Thoracic aorta (tissue), 2 donors: ENCODE measurements around the gene NEK8. TPM values are rescaled to one million over a fixed set of nuclear protein-coding genes. Genes with fewer than 3 reads are reported as not detected.

Source experiments
- ATAC-seq: fragments of 150-250 bp; one replicate; pipeline ENCODE4 v1.8.0; 2017; ENCODE audit warnings: low read depth; ENCODE audit not compliant: insufficient number of reproducible peaks, low FRiP score
- DNase-seq: peaks from one replicate; pipeline ENCODE4 v3.0.0-alpha.2; 2020; ENCODE audit warnings: low spot score
- H3K27ac ChIP-seq, 2 donors: fragments of 200-600 bp; sonication (generic); 1 replicate in 1 of 2; 2 replicates in 1 of 2; pipeline ENCODE4 v1.5.1; 2016; ENCODE audit warnings: mild to moderate bottlenecking in 2 of 2, moderate library complexity in 2 of 2
- H3K27me3 ChIP-seq: fragments of 200-600 bp; sonication (generic); replicated peaks from 2 replicates; pipeline ENCODE4 v1.6.0; 2016; ENCODE audit warnings: mild to moderate bottlenecking; ENCODE audit not compliant: insufficient read depth
- H3K36me3 ChIP-seq: fragments of 200-600 bp; sonication (generic); one replicate; pipeline ENCODE4 v1.5.1; 2016
- H3K4me1 ChIP-seq, 2 donors: fragments of 200-600 bp; sonication (generic); 1 replicate in 1 of 2; 2 replicates in 1 of 2; pipeline versions ENCODE4 v1.5.1 to v1.6.0; 2016; ENCODE audit warnings: low read depth in 2 of 2, mild to moderate bottlenecking in 1 of 2; ENCODE audit not compliant: control insufficient read depth in 1 of 2
- H3K4me3 ChIP-seq: fragments of 200-600 bp; sonication (generic); 2 replicates; pipeline ENCODE4 v1.5.1; 2016; ENCODE audit warnings: mild to moderate bottlenecking
- H3K9me3 ChIP-seq: fragments of 200-600 bp; sonication (generic); 2 replicates; pipeline ENCODE4 v1.5.1; 2016
- CTCF ChIP-seq: fragments of 200-600 bp; sonication (generic); IDR thresholded peaks from one replicate; pipeline ENCODE4 v1.5.1; 2019; ENCODE audit warnings: antibody characterized with exemption
- total RNA-seq, 2 donors: library from RNA; depleted of rRNA; stranded (reverse); fragments of >200 nt; gene quantifications; one replicate each; pipeline versions ENCODE4 v1.1.0 to v1.2.3, GENCODE V29; 2016

Gene NEK8
- total RNA-seq, 2 donors from 2014 or later: 1.5 to 2.2 TPM

- TF ChIP-seq CTCF: no peak
- Histone ChIP-seq H3K9me3 (no peaks in the 10 kb centered on the region), H3K4me1 (no peaks in the 10 kb centered on the region), H3K27ac (no peak overlapping the region), H3K4me3 (no peak overlapping the region), H3K27me3 (no peaks in the 10 kb centered on the region), H3K36me3 (peaks cover 68% of the 10 kb centered on the region)
- ATAC-seq (no peak), DNase-seq (no peak)
Observed at GRCh38 chr17:28700830-28701492, 27.6 kb upstream of the NEK8 start.

- Histone ChIP-seq H3K4me3 (no peak overlapping the region), H3K4me1 (no peaks in the 10 kb centered on the region), H3K27ac (no peak overlapping the region), H3K36me3 (peaks cover 56% of the 10 kb centered on the region), H3K9me3 (no peaks in the 10 kb centered on the region), H3K27me3 (no peaks in the 10 kb centered on the region)
- no peak for TF ChIP-seq CTCF
- ATAC-seq (no peak), DNase-seq (no peak)
Observed at GRCh38 chr17:28702026-28702751, 26.4 kb upstream of the NEK8 start.

GRCh38 chr17:28702752-28703150 lies 25.8 kb upstream of the NEK8 start:
- Histone ChIP-seq H3K9me3 (no peaks in the 10 kb centered on the region), H3K27me3 (no peaks in the 10 kb centered on the region), H3K4me3 (no peak overlapping the region), H3K36me3 (peaks cover 50% of the 10 kb centered on the region), H3K27ac (no peak overlapping the region), H3K4me1 (no peaks in the 10 kb centered on the region)
- TF ChIP-seq CTCF: no peak
- DNase-seq (no peak), ATAC-seq (no peak)

- TF ChIP-seq CTCF: no peak
- Histone ChIP-seq H3K27ac (no peak overlapping the region), H3K36me3 (peaks cover 41% of the 10 kb centered on the region), H3K4me3 (no peak overlapping the region), H3K27me3 (no peaks in the 10 kb centered on the region), H3K9me3 (no peaks in the 10 kb centered on the region), H3K4me1 (no peaks in the 10 kb centered on the region)
- ATAC-seq (no peak), DNase-seq (no peak)
Observed at GRCh38 chr17:28703552-28704218, 24.9 kb upstream of the NEK8 start.

GRCh38 chr17:28704219-28704858 lies 24.2 kb upstream of the NEK8 start:
- H3K4me3 ChIP-seq: no peak overlapping the region
- TF ChIP-seq CTCF: no peak
- peaks cover 34% of the 10 kb centered on the region for H3K36me3 ChIP-seq
- ATAC-seq (no peak), DNase-seq (no peak)
- no peaks in the 10 kb centered on the region for H3K27me3 ChIP-seq
- no peaks in the 10 kb centered on the region for H3K9me3 ChIP-seq
- H3K4me1 ChIP-seq: no peaks in the 10 kb centered on the region
- H3K27ac ChIP-seq: no peak overlapping the region
